Activated CD4-positive, alpha-beta T cell treated with anti-CD3 and anti-CD28 coated beads, Interleukin-2, Interleukin-6, amounts not matched to agents 100 ng/mL and 50 ng/mL, durations not matched to agents 16 hours and 8 hours (primary cell): ENCODE data around the gene PLPP3.

Source experiments
- DNase-seq: peaks from one replicate; pipeline ENCODE4 v3.0.0-alpha.2; 2020

PLPP3 gene

DNA sequence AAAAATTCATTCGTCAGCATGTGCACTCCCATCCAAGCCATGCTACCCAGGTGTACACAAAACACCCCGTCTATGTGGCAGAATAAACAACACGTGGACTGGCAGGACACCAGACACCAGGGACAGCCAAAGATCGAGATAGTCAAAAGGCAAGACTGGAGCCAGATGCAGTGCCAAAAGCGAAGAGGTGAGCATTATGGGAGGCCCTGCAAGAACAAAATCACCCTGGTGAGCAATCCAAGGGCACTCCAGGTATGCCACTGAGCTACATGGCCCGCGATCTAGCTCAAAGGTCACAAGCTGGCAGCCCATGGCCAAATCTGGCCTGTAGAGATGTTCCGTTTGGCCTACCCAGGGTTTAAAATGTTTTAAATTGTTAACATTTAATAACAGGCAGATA, 33.7 kb downstream of the PLPP3 start:
- no peak for DNase-seq

DNA sequence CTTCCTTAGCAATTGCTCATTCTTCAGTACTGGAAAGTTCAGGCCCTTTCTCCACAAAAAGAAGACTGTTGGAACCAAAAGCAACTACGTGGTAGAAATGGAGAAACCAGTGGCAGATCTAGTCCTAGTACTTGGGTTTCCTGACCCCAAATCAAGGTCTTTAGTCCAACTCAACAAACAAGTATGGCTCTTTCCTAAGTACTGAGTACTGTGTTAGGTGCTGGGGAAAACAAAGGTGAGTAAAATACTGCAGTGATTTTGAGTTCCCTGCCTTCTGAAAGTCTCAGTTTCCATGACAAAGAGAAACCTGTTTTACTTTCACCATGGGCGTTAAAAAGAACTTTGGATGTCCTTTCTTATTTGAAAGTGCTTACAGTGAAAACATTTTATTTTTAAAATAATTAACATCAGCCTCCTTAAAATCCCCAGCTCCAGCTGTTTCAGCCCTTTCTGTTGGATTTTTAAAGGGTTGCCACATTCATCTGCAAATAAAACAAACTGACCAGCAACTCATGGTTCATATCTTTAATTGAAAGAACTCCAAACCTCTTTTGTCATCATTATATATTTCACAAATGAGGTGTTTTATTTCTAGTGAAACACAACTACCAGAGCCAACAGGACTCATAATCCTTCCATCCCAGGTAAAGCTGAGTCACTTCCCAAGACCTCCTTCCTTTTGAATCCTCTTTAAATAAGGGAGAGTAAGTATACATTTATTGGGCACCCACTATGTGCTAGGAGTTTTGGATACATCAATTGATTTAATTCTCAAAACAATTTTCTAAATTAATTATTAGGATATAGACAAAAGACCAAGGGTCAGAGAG, 35.4 kb downstream of the PLPP3 start:
- no peak for DNase-seq

DNA sequence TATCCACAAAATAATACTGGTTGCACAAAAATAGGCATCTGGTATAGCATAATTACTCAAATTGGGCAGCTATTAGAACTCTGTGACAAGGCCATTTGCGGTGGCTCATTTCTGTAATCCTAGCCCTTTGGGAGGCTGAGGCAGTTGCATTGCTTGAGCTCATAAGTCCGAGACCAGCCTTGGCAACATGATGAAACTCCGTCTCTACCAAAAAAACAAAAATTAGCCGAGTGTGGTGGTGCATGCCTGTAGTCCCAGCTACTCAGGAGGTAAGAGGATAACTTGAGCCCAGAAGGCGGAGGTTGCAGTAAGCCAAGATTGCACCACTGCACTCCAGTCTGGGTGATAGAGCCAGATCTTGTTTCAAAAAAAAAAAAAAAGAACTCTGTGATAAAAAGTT, 36.7 kb downstream of the PLPP3 start:
- no peak for DNase-seq

DNA sequence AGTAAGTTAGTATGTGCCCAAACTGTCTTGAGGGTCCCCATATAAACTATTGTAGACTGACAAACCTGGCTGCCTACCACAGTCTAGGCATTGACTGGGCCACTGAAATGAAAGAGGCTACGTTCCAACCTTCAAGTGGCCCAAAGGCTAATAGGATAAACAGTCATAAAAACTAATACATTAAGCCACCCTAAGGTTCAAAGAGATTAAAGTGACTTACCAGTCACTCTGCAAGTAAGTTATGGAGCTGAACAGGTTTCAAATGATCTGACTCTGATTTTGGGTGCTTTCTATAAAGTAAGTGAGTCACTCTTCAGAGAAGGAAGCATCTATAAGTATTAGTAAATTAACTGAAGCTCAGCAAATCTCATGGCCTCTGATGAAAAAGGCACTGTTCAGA, 38.0 kb downstream of the PLPP3 start:
- DNase-seq, result no peak

DNA sequence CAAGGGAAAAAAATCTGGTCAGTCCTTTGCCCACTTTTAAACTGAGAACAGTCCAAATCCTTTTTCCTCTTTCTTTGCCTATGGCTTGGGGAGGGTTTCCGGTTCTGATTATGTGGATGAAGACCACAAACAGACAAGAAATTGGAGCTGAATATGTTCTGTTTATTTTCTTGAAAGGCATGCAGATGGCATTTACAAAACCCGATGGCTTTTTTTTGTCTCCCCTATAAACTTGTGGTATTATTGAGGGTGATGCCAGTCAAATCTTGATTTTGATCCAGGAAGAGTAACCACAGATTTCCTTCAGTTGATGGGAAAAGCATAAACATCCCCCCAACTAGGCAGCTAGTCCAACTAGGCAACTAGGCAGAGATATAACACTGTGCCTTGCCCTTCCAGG, 38.9 kb downstream of the PLPP3 start:
- no peak for DNase-seq

DNA sequence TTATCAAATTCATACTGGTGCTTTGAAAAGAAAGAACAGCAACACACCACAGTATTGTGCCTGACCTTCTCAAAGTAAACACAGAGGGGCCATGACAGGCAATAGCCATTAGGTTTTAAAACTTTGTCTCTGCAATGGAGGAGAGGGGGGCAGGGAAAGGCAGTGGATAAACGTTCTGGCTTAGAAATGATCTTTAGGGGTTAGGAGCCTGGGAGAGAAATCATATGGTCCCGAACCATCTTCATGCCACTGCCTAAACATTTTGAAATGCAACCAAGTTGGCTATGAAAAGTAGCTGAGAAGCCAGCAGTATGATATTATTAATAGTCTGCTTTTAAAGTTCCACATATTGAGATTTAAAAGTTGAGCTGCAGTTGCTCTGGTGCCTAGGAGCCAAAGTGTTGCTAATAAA, 39.8 kb downstream of the PLPP3 start:
- DNase-seq, result no peak

DNA sequence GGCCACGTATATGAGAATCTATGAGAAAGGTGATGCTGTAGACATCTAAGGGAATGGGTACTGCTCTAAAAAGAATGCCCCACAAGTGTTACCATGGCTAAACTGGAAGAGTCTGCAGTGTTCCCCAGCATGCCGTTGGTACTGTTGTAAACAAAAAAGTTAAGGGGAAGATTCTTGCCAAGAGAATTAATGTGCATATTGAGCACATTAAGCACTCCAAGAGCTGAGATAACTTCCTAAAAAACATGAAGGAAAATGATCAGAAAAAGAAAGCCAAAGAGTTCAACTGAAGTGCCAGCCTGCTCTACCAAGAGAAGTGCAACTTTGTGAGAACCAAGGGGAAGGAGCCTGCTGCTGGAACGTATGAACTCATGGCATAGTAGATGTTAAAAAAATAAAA, 40.8 kb downstream of the PLPP3 start:
- no peak for DNase-seq

DNA sequence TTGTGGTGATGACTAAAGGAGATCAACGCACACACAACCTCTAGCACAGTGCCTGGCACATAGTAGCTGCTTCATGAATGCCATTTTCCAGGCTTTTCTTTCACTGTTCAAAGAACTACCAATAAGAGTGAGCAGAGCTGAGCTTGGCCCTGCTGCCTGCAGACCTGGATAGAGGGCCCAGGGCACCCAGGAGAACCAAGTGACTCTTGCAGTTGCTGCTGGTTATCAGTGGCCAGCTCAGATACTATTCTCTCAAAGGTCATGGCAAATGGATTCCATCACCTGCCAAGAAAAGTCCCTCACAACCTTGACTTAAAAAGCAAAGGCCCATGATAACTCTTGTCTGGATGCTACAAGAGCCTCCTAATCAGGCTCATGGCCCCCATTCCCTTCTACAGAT, 41.7 kb downstream of the PLPP3 start:
- no peak for DNase-seq

DNA sequence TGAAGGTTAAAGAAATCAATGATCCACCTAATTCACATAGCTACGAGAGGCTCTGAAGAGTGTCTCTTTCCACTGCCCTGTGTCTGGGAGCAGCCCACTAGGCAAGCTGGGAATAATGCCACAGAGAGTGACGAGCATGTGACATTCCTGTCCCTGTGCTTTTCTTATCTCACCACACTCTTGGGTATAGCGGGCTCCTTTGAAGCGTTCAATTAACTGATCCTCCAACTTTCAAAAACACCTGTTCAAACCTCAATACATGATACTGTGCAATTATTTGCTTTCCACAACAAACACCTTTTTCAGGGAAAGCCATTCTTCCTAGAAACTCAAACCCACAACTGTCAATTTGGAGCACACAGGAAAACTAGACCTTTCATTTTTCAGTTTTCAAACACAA, 43.4 kb downstream of the PLPP3 start:
- DNase-seq, result no peak

DNA sequence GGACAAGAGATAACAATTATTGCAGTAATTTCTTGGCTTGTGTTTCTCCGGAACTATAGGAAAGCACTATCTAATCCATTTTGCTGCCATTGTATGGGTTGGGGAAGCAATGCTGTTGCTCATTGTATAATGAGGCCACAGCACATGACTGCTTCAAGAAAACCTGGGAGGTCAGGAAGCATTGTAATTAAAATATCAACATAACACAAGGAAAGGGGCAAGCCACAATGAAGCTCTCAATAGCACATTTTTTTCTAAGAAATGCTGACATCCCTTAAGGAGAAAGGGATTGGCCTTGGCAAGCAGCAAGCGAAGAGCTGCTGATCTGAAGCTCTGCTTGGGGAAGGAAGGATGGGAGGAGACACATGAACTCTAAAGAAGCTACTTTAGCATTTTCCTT, 44.0 kb downstream of the PLPP3 start:
- no peak for DNase-seq

DNA sequence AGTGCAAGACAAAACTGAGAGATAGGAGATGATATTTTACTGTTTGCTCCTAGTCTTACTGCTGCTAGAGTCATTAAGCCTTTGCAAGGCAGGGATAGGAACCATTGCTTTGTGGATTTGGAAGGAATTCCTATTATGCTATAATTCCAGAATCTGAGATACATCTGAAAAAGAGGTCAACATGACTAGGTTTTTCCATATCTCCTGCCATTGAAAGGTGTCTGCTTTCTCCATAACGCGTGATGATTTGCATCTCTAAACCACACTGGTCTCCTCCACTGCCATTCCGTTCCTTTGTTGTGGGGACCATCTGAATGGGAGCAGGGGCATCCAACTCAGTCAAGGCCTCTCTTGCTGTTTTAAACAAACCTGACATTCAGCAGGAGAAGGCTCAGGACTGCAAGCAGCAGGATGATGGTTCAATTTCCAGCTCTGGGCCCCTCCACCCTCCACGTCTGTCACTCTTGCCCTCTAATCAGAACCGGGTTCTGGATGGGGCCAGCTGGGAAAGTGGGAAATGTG, 45.2 kb downstream of the PLPP3 start:
- no peak for DNase-seq

DNA sequence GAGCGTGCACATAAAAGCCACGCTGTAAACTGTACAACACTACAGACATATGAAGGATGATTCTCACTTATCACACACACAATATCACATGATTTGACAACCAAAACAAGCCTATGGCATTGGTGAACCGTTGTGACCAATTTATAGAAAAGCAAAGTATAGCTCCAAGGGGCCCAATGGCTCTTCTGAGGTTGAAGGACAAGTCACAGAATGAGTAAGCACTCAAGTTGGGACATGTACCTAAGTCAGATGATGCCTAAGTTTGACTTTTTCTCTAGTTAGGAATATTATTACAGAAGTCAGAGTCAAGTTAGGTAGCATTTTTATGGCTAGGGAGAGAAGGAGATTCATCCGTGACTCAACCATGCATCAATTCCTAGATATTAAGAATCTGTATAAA, 45.7 kb downstream of the PLPP3 start:
- DNase-seq, result no peak

DNA sequence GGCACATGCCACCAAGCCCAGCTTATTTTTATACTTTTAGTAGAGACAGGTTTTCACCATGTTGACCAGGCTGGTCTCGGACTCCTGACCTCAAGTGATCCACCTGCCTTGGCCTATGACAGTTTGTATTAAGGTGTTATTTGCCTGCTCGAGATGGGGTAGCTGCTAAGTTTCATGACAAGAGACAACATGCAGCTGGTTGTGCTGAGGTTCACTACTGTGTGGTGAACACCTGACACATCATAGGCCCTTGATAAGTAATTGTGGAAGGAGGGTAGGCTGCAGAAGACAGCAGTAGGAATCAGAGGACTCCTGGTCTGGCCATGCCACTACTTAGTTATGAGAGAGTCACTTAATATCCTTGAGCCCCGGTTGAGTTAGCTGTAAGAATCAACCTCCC, 46.2 kb downstream of the PLPP3 start:
- no peak for DNase-seq

DNA sequence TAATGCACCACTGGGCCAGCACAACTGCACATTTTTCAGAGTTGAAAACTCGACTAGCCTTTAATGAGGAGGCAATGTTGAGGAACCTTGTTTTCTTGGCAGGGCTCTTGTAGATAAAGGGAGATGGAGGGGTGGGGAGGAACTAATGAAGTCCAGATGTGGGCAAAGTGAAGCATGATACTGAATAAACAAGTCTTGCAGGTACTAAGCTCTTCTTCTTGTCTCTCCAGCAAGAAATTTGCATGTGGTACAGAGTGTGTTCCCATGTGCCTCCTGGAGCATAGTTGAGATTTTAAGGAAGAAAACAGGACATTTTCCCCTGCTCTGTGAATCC, 47.0 kb downstream of the PLPP3 start:
- DNase-seq, result no peak

DNA sequence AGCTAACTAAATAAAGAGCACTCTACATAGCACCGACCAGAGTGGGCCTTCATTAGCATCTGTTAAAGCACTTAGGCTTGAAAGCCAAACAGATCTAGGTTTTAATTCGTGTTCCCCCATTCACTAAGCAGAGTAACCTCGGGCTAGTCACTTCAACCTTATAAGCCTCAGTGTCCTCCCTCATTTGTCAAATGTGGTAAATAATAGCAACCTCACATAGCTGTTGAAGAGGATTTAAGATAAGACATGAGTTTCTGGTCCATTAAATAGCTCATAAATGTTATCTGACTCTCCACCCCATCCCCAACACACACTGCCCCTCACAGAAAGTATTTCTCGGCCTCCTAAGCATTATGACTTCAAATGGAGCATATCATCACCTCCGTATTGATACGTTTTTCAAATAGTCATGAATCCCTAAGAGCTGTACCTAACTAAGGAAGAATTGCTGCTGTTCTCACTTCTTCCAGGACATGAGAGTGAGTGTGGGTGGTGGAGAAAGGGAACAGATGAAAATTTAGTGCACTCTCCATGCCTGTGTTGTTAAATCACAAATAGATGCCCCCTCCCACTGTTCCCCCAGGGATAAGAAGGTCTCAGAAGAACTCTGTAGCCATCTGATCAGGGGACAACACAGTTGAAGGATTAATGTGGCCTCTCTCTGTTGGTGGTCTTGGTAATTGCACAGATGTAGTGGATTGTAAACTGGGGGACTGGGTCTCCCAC, 47.6 kb downstream of the PLPP3 start:
- no peak for DNase-seq

DNA sequence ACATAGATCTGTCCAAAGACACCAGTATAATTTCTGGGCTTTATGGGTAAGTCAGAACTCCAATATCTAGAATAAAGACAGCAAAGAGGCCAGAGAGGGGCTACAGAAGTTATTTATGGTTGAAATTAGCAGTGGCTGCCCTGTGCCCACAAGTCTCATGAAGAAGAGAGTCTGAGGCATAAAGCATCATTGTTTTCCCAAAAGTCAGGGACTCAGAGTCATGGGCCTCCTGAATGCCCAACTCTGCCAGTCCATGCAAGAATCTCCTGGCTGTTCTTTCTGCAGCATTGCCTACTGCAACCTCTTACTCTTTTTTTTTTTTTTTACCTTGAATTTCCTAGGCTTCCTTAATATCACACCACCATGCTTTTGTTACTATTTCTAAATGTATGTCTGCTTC, 49.6 kb downstream of the PLPP3 start:
- no peak for DNase-seq

DNA sequence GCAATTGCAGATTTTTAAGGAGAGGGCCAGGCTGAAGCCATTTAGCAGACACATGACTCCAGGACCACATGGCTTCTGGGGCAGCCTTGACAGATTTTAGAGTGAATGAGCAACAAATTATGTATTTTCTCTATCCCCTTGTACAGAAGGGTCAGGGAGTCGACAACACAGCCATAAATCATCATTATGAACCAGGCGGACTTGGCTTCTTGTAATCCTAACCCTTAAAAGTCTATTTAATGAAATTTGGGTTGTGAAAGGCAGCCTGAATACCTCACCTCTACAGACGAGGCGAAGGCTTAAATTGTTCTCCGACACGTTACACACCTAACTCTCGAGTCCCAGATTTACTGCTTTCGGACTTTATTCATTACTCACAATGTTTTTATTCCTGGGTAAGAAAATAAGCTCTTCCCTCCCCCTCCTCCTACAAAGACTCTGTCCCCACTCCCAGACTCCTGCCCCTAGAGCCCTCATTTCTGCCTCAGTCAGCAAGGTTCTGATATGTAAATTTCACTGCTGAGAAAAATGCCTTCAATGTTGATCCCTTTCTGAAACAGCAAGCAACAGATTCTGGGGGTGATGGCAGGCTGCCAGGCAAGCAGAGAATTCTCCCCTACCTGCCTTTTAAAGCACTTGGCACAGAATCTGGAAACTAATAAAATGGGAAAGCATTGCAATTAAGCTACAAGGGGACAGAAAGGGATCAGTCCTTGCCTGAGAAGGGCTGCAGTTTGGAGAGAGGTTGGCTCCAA, 51.6 kb downstream of the PLPP3 start:
- no peak for DNase-seq

DNA sequence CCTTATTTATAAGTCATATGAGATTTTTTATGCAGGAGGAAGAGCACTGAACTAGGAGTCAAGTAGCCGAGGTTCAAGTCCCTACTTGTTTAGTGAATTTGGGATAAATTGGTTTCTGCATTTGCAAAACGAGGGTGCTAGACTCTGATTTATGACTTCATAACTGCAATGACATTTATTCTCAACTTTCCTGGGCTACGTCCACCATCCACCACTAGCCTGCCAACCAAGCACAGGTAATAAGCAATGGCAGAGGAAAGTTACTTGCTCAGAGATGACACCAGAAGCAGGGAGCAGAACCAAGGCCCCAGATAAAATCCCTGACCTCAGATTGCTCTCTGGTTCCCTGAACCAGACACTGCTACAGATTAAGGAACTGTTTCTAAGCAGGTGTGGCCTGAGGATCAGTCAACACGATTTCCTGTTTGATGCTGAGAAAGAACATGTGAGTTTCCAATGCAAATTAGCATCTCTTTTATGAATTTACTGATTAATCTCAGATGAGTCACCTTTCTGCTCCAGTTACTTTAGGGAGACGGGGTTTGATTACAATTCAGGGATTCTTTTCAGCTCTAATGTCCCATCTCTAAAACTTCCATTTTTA, 52.7 kb downstream of the PLPP3 start:
- DNase-seq, result no peak

DNA sequence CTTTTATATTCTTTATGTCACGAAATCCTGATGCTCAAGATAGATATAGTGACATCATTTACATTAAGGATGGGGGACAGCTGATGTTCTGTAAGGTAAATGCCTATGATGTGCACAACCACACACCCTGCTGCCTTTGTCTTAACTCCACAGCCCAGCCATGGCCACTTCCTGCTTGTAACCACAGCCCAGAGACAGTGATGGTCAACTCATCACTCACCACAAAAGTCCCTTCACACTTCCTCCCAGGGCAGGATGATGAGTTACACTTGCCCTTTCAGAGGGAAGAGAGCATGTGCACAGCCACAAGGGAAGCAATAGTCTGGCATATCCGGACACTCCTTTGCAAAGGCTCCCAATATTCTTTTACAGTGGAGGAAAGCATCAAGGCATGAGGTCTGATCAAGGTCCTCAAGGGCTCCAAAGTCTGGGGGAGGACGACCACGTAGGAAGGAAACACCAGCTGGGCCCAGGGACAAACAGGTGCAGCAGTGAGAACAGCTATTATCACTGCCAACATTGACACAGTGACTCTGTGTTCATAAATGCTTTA, 53.8 kb downstream of the PLPP3 start:
- peak; percentile 9 for DNase-seq

DNA sequence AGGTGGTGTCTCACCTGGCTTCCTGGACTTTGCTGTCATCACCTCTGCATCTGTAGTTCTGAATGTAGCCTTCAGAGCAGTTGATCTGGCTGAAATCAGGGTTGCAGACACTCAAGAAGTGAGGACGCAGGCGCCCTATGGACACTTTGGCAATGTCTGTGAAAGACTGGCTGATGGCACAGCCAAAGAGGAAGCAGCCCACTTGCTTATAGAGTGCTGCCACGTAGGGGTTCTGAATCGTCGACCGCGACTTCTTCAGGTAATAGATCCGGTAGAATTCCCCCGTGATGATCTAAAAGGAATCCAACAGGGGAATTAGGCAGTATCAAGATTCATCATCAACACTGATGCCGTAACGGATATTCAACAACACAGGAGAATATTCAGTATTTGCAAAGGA, 55.1 kb downstream of the PLPP3 start:
- no peak for DNase-seq

DNA sequence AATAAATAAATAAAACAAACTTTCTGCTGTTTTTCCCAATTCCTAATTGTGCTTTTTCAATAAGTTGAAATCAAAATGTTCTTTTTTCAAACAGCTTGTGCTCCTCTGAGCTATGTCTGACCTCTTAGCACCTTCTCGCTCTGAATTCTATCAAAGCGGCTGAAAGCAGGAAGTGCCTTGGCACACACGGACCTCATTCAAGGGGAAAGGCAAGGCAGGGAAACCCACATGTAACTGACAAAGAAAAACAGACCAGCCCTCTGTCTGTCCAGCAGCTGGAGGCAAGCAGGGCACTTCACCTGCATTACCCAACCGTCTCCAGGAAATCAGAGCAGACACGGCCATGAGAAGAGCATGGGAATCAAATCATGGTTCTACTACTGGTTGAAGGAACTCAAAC, 56.7 kb downstream of the PLPP3 start:
- DNase-seq, result no peak

DNA sequence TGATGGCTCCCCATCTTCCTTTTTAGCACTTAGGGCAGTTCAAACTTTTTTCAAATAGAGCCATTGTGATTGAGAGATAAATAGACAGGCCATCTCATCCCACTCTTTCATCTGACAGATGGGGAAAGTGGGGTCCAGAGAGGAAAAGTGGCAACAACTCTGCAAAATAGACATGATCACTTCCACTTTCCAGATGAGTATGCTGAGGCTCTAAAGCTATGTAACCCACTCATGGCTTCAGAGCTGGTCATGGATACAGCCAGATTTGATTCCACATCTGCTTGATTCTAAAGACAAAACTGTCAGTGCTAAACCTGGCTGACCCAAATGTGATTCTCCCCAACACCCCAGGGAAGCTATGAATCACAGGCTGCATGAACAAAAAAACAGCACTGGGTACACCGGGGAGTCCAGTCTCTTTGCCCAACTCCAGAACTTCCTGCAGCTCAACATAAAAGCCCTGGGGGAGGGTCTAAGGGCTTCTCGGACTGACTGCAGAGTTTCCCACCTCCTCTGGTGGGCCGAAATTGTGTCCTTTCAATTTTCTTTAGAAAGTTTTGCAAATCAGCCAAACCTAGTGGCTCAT, 59.3 kb downstream of the PLPP3 start:
- no peak for DNase-seq
